Neural progenitor cell (in vitro differentiated cells): ENCODE results near the gene S100A9.

Experiments
- CTCF ChIP-seq: fragments of 200-600 bp; sonication (generic); IDR thresholded peaks from 2 replicates; pipeline ENCODE4 v1.5.1; 2017; ENCODE audit warnings: antibody characterized with exemption, mild to moderate bottlenecking
- EZH2 ChIP-seq: fragments of 200-600 bp; sonication (generic); IDR thresholded peaks from 2 replicates; pipeline ENCODE4 v1.6.1; 2017; ENCODE audit warnings: antibody characterized with exemption, mild to moderate bottlenecking, moderate library complexity

GRCh38 chr1:153397924-153398651 lies 40.4 kb downstream of the S100A9 start:
- no peak for TF ChIP-seq CTCF
- no peak for TF ChIP-seq EZH2
